MM.1S (cell line): ENCODE measurements around the gene RPAP3.

Source experiments
- CTCF ChIP-seq: fragments of 300-600 bp; sonication (generic); IDR thresholded peaks from 2 replicates; pipeline ENCODE4 v1.5.1; 2016; ENCODE audit warnings: antibody characterized with exemption, low read length, mixed read lengths
- EZH2 ChIP-seq: fragments of 300-600 bp; sonication (generic); optimal IDR thresholded peaks from 2 replicates; pipeline ENCODE3; 2017; ENCODE audit warnings: low read depth, mild to moderate bottlenecking, antibody characterized with exemption, low read length, mixed read lengths

GRCh38 chr12:47718531-47718930, 12.7 kb upstream of the RPAP3 start:
- TF ChIP-seq CTCF (no peak), EZH2 (no peak)
